Ascending aorta (tissue), 2 donors: ENCODE measurements around the gene DTD2. TPM values are rescaled to one million over a fixed set of nuclear protein-coding genes. Genes with fewer than 3 reads are reported as not detected.

Experiments used
- DNase-seq, 2 donors: peaks; one replicate each; pipeline ENCODE4 v3.0.0-alpha.2; 2019; ENCODE audit warnings: low spot score in 2 of 2
- H3K27ac ChIP-seq, 2 donors: fragments of 200-600 bp; sonication (generic); one replicate each; pipeline ENCODE4 v1.5.1; 2016 to 2017; ENCODE audit warnings: mild to moderate bottlenecking in 1 of 2
- H3K27me3 ChIP-seq: fragments of 200-600 bp; sonication (generic); one replicate; pipeline ENCODE4 v1.5.1; 2017
- H3K36me3 ChIP-seq, 2 donors: fragments of 200-600 bp; sonication (generic); one replicate each; pipeline ENCODE4 v1.5.1; 2016
- H3K4me1 ChIP-seq, 2 donors: fragments of 200-600 bp; sonication (generic); one replicate each; pipeline ENCODE4 v1.5.1; 2016 to 2017; ENCODE audit warnings: mild to moderate bottlenecking in 1 of 2
- H3K4me3 ChIP-seq, 2 donors: fragments of 200-600 bp; sonication (generic); one replicate each; pipeline ENCODE4 v1.5.1; 2016 to 2017; ENCODE audit warnings: mild to moderate bottlenecking in 1 of 2
- H3K9me3 ChIP-seq, 2 donors: fragments of 200-600 bp; sonication (generic); one replicate each; pipeline ENCODE4 v1.5.1; 2016
- CTCF ChIP-seq, 3 experiments: fragments of 200-600 bp in 2 of 3; fragments of 450-650 bp in 1 of 3; sonication (generic) in 2 of 3; IDR thresholded peaks; one replicate each; pipeline ENCODE4 v1.5.1; 2016 to 2019; ENCODE audit warnings: antibody characterized with exemption in 3 of 3, mild to moderate bottlenecking in 1 of 3, moderate library complexity in 1 of 3
- intact Hi-C: fragments of 100-400 bp; cut with DNase I; formaldehyde crosslinking; loops from one replicate; pipeline ENCODE4 v1.15.1; 2023
- total RNA-seq: library from RNA; depleted of rRNA; stranded (reverse); fragments of >200 nt; gene quantifications from one replicate; pipeline ENCODE4 v1.1.0, GENCODE V29; 2016

DTD2 gene
- total RNA-seq, 1 donor from 2014 or later: 120 TPM

GRCh38 chr14:31430634-31431264 is 26.6 kb downstream of the DTD2 start:
- intact Hi-C loops: no loop called here
- TF ChIP-seq CTCF (IDR thresholded peaks at IDR 0.05): no peak

DNA sequence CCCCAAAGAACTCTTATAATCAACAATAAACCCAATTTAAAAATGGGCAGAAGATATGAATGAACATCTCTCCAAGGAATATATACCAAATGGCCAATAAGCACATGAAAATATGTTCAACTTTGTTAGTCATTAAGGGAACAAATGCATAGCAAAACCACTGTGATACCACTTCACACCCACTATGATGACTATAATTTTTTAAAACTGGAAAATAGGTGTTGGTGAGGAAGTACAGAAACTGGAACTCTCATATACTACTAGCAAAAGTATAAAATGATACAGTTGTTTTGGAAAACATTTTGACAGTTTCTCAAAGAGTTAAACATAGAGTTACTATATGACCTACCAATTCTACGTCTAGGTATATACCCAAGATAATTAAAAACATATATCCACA is 27.5 kb downstream of the DTD2 start:
- no peak for TF ChIP-seq CTCF (IDR thresholded peaks at IDR 0.05)
- intact Hi-C loops: loop anchor here (10.0 kb wide), 1 partner anchor 645 kb away; the partner anchor contains the start of gene ARHGAP5
- no peak overlapping the region for H3K4me3 ChIP-seq
- DNase-seq: no peak
- no peak overlapping the region for H3K27ac ChIP-seq
- H3K4me1 ChIP-seq: no peaks in the 10 kb centered on the region
- H3K36me3 ChIP-seq: no peaks in the 10 kb centered on the region
- H3K9me3 ChIP-seq: no peaks in the 10 kb centered on the region
- H3K27me3 ChIP-seq: no peaks in the 10 kb centered on the region

More at GRCh38 chr14:31430634-31431264, 26.6 kb downstream of the DTD2 start:
- Histone ChIP-seq H3K9me3 (no peaks in the 10 kb centered on the region), H3K27me3 (no peaks in the 10 kb centered on the region), H3K27ac (no peak overlapping the region), H3K4me1 (peaks cover 0 to 3% of the 10 kb centered on the region in 2 donors), H3K36me3 (no peaks in the 10 kb centered on the region), H3K4me3 (no peak overlapping the region)
- DNase-seq: no peak

DNA sequence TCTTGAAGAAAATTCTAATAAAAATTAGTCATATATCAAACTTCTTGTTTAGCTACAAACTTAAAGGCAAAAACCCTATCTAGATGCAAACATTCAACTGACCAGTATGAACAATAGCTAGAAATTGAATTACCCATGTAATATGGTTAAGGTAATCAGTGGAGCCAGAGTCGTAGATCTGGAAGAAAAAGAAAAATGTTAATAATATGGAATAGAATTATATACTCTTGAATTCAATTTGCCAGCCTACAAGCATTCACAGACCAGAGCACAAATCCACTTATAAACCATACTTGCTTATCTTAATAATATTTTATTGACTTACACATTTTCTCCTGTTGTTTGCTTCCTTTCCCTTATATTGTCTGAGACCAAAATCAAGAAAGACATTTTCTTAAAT is 29.3 kb downstream of the DTD2 start:
- no peaks in the 10 kb centered on the region for H3K27me3 ChIP-seq
- no peak overlapping the region for H3K4me3 ChIP-seq
- intact Hi-C loops: loop anchor here (10.0 kb wide), 1 partner anchor 647 kb away; the partner anchor contains the start of gene ARHGAP5
- no peaks in the 10 kb centered on the region for H3K9me3 ChIP-seq
- H3K27ac ChIP-seq: no peak overlapping the region
- H3K4me1 ChIP-seq: no peaks in the 10 kb centered on the region
- no peak for TF ChIP-seq CTCF (IDR thresholded peaks at IDR 0.05)
- H3K36me3 ChIP-seq: no peaks in the 10 kb centered on the region
- DNase-seq: no peak

- Histone ChIP-seq H3K27ac (no peak overlapping the region), H3K9me3 (no peaks in the 10 kb centered on the region), H3K27me3 (no peaks in the 10 kb centered on the region), H3K36me3 (no peaks in the 10 kb centered on the region), H3K4me1 (no peaks in the 10 kb centered on the region), H3K4me3 (no peak overlapping the region)
- DNase-seq: no peak
- no peak for TF ChIP-seq CTCF (IDR thresholded peaks at IDR 0.05)
- intact Hi-C loops: loop anchor here (10.0 kb wide), 1 partner anchor 648 kb away; the partner anchor contains the start of gene ARHGAP5
Observed at GRCh38 chr14:31426663-31427062, 30.6 kb downstream of the DTD2 start.

DNA sequence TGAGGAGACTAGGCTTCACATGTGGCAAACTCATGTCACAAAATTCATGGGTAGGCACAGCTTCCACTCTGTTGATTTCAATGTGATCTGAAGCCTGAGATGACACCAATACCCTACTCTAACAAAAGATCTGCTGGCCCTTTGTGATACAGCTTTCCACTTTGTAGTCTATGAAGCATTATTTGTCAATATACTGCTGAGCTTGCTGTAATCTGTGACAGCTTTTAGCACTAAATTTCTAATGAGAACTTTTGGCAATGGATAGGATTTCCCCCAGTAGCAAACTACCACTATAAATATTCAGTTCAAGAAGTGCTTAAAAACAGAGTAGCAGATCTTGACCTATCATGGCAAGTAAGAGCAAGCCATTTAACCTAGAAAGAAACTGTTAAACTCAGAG is 31.4 kb downstream of the DTD2 start:
- no peaks in the 10 kb centered on the region for H3K27me3 ChIP-seq
- intact Hi-C loops: loop anchor here (10.0 kb wide), 1 partner anchor 649 kb away; the partner anchor contains the start of gene ARHGAP5
- no peaks in the 10 kb centered on the region for H3K9me3 ChIP-seq
- no peak overlapping the region for H3K27ac ChIP-seq
- no peak overlapping the region for H3K4me3 ChIP-seq
- TF ChIP-seq CTCF (IDR thresholded peaks at IDR 0.05): no peak
- DNase-seq: no peak
- H3K36me3 ChIP-seq: no peaks in the 10 kb centered on the region
- no peaks in the 10 kb centered on the region for H3K4me1 ChIP-seq
